PC-9 (cell line): ENCODE results near the gene RAPSN. TPM values are rescaled to one million over a fixed set of nuclear protein-coding genes. Genes with fewer than 3 reads are reported as not detected.

Experiments
- BruUV-seq: library from RNA; stranded (reverse); fragments of 400-500 nt; replicated peaks from 2 replicates; lab custom pipeline; 2021; lab: Mats Ljungman, UMichigan
- CTCF ChIA-PET: fragments of 300-600 bp; sonication (Branson Sonifier 250); formaldehyde crosslinking; loops from one replicate; lab custom pipeline; 2022; ENCODE audit warnings: antibody characterized with exemption; lab: Charles Lee
- POLR2A ChIA-PET: fragments of 300-600 bp; sonication (Branson Sonifier 250); formaldehyde crosslinking; loops from one replicate; lab custom pipeline; 2022; ENCODE audit warnings: antibody characterized with exemption; ENCODE audit not compliant: unreplicated experiment; lab: Charles Lee
- DNase-seq, 2 experiments: peaks; one replicate each; pipeline versions ENCODE4 v3.0.0 to v3.0.0-alpha.2; 2015 to 2022; ENCODE audit warnings: mixed read lengths in 1 of 2
- H2AFZ ChIP-seq: fragments of 200-600 bp; sonication (generic); 2 replicates; pipeline ENCODE4 v1.8.1; 2017; ENCODE audit warnings: antibody characterized with exemption
- H3F3A ChIP-seq: fragments of 200-600 bp; sonication (generic); 2 replicates; pipeline ENCODE4 v1.8.1; 2017; ENCODE audit warnings: antibody characterized with exemption, mild to moderate bottlenecking, low read depth; ENCODE audit not compliant: insufficient read depth
- H3K27ac ChIP-seq: fragments of 200-600 bp; sonication (generic); 2 replicates; pipeline ENCODE4 v1.6.1; 2016; ENCODE audit warnings: mixed run types
- H3K27me3 ChIP-seq: fragments of 200-600 bp; sonication (generic); 2 replicates; pipeline ENCODE4 v1.6.1; 2016; ENCODE audit warnings: low read depth, mixed run types; ENCODE audit not compliant: insufficient read depth
- H3K36me3 ChIP-seq: fragments of 200-600 bp; sonication (generic); 2 replicates; pipeline ENCODE4 v1.6.1; 2016; ENCODE audit warnings: low read depth, mixed run types
- H3K4me1 ChIP-seq: fragments of 200-600 bp; sonication (generic); replicated peaks from 2 replicates; pipeline ENCODE4 v1.6.1; 2016; ENCODE audit warnings: mixed run types; ENCODE audit not compliant: insufficient read depth
- H3K4me2 ChIP-seq: fragments of 200-600 bp; sonication (generic); 2 replicates; pipeline ENCODE4 v1.6.1; 2017; ENCODE audit warnings: mixed run types
- H3K4me3 ChIP-seq: fragments of 200-600 bp; sonication (generic); 2 replicates; pipeline ENCODE4 v1.6.1; 2016; ENCODE audit warnings: mixed run types
- H3K79me2 ChIP-seq: fragments of 200-600 bp; sonication (generic); 2 replicates; pipeline ENCODE4 v1.6.1; 2017; ENCODE audit warnings: low read depth, mixed run types
- H3K9me2 ChIP-seq: fragments of 200-600 bp; sonication (generic); 2 replicates; pipeline ENCODE4 v1.8.1; 2017; ENCODE audit warnings: mild to moderate bottlenecking; ENCODE audit not compliant: insufficient read depth
- H3K9me3 ChIP-seq: fragments of 200-600 bp; sonication (generic); 2 replicates; pipeline ENCODE4 v1.8.1; 2016; ENCODE audit warnings: low read depth; ENCODE audit not compliant: insufficient read depth
- H4K20me1 ChIP-seq: fragments of 200-600 bp; sonication (generic); 2 replicates; pipeline ENCODE4 v1.8.1; 2017; ENCODE audit not compliant: insufficient read depth
- CTCF ChIP-seq: fragments of 200-600 bp; sonication (generic); conservative IDR thresholded peaks from 2 replicates; pipeline ENCODE4 v1.6.1; 2017; ENCODE audit warnings: mixed run types, antibody characterized with exemption, mild to moderate bottlenecking, moderate library complexity
- EZH2 ChIP-seq: fragments of 200-600 bp; sonication (generic); IDR thresholded peaks from 2 replicates; pipeline ENCODE4 v1.8.0; 2017; ENCODE audit warnings: antibody characterized with exemption, low read depth
- intact Hi-C: fragments of 100-400 bp; cut with micrococcal nuclease; formaldehyde crosslinking; loops from one replicate; pipeline ENCODE4 v1.10.0; 2022; ENCODE audit not compliant: unreplicated experiment
- total RNA-seq: library from RNA; stranded (reverse); gene quantifications from 2 replicates; pipeline ENCODE4 v1.2.3, GENCODE V29; 2021

RAPSN gene
- total RNA-seq, 1 experiment from 2014 or later = 7.3 TPM

DNA sequence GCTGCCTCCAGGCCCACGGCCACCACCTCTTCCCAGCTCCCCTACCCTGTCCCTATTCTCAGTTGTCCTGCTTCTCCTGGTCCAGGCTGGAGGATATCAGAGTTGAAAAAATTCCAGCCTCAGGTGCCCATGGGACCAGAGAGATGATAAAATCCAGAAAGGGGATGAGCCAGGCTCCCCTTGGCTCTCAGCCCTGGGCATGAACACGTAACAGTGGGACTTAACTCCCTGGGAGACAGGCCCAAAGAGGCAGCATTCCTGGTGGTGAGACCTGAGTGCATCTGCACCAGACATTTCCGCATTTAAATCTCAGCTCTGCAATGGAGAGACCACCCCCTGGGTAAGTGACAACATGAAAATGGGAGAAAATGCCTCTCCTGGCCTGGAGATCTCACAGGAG, 50.9 kb downstream of the RAPSN start:
- no peaks in the 10 kb centered on the region for H3K4me1 ChIP-seq
- TF ChIP-seq EZH2 = no peak
- no peak for TF ChIP-seq CTCF
- H3F3A ChIP-seq = peaks cover 11% of the 10 kb centered on the region
- POLR2A ChIA-PET = no interaction called here
- intact Hi-C loops = no loop called here
- H3K9me2 ChIP-seq = no peaks in the 10 kb centered on the region
- no peak overlapping the region for H3K4me3 ChIP-seq
- no peaks in the 10 kb centered on the region for H4K20me1 ChIP-seq
- H3K4me2 ChIP-seq = no peak overlapping the region
- BruUV-seq = no TSS peak
- H3K36me3 ChIP-seq = no peaks in the 10 kb centered on the region
- no peak overlapping the region for H3K27ac ChIP-seq
- H3K27me3 ChIP-seq = no peaks in the 10 kb centered on the region
- H3K79me2 ChIP-seq = no peaks in the 10 kb centered on the region
- no peaks in the 10 kb centered on the region for H3K9me3 ChIP-seq
- H2AFZ ChIP-seq = no peak overlapping the region
- DNase-seq = no peak
- CTCF ChIA-PET = no interaction called here

- DNase-seq = no peak
- H3K4me3 ChIP-seq = no peak overlapping the region
- H3K79me2 ChIP-seq = no peaks in the 10 kb centered on the region
- BruUV-seq = no TSS peak
- no peak overlapping the region for H3K4me2 ChIP-seq
- H3K27me3 ChIP-seq = no peaks in the 10 kb centered on the region
- no peaks in the 10 kb centered on the region for H3K4me1 ChIP-seq
- H3K36me3 ChIP-seq = no peaks in the 10 kb centered on the region
- ChIA-PET CTCF (no interaction called here), POLR2A (no interaction called here)
- peaks cover 6% of the 10 kb centered on the region; the same call in 1 of the 2 replicates for H3F3A ChIP-seq
- H4K20me1 ChIP-seq = no peaks in the 10 kb centered on the region
- no peaks in the 10 kb centered on the region for H3K9me2 ChIP-seq
- no peaks in the 10 kb centered on the region for H3K9me3 ChIP-seq
- TF ChIP-seq EZH2 (no peak), CTCF (no peak)
- intact Hi-C loops = no loop called here
- no peak overlapping the region for H2AFZ ChIP-seq
- no peak overlapping the region for H3K27ac ChIP-seq
Measured at GRCh38 chr11:47396049-47396320, 53.0 kb downstream of the RAPSN start.

- H3K9me2 ChIP-seq = no peaks in the 10 kb centered on the region
- no peaks in the 10 kb centered on the region for H3K36me3 ChIP-seq
- no peaks in the 10 kb centered on the region for H3K79me2 ChIP-seq
- no peaks in the 10 kb centered on the region for H3K27me3 ChIP-seq
- CTCF ChIA-PET = no interaction called here
- H3K27ac ChIP-seq = no peak overlapping the region
- H4K20me1 ChIP-seq = no peaks in the 10 kb centered on the region
- no peaks in the 10 kb centered on the region for H3K4me1 ChIP-seq
- no peak for DNase-seq
- POLR2A ChIA-PET = no interaction called here
- H3K4me2 ChIP-seq = no peak overlapping the region
- H3K9me3 ChIP-seq = no peaks in the 10 kb centered on the region
- intact Hi-C loops = no loop called here
- TF ChIP-seq EZH2 (no peak), CTCF (no peak)
- H3F3A ChIP-seq = peaks cover 1% of the 10 kb centered on the region; the same call in 1 of the 2 replicates
- BruUV-seq = no TSS peak
- H2AFZ ChIP-seq = no peak overlapping the region
- H3K4me3 ChIP-seq = no peak overlapping the region
Measured at GRCh38 chr11:47395223-47396048, 53.5 kb downstream of the RAPSN start.
